C4-2B (cell line): Measurements from ENCODE around the gene AFAP1L1.

Source experiments
- CTCF ChIP-seq: fragments of 450-650 bp; conservative IDR thresholded peaks from 2 replicates; pipeline ENCODE4 v1.5.1; 2017; ENCODE audit warnings: mild to moderate bottlenecking
- ZFX ChIP-seq: fragments of 450-650 bp; IDR thresholded peaks from 2 replicates; pipeline ENCODE4 v1.6.1; 2017

- no peak for TF ChIP-seq CTCF
- TF ChIP-seq ZFX, result no peak
Measured at GRCh38 chr5:149320791-149321330, 49.2 kb downstream of the AFAP1L1 start.
